ENCODE measurements around the gene ELOA2.
"Not testable (repeated sequence)": the region's sequence is repeated elsewhere in the genome, so short reads cannot be mapped to it uniquely, and the experiment has no call there.

The ELOA2 gene

GRCh38 chr18:47036298-47036874, 965 bp upstream of the ELOA2 start:
- in situ Hi-C loops (cut with HindIII; ENCODE audit: low pct_unique_long_range_greater_than_20kb, low sequenced_read_pairs): no loop called here
- DNase-seq (ENCODE audit: low read depth in 1 of 2, low spot score in 1 of 2): peak; percentile 13 to 57
- no peak for TF ChIP-seq JUND (IDR thresholded peaks at IDR 0.05; ENCODE audit: low read depth)

- in situ Hi-C loops (cut with HindIII; ENCODE audit: low pct_unique_long_range_greater_than_20kb, low sequenced_read_pairs); DNase-seq (ENCODE audit: low read depth in 1 of 2, low spot score in 1 of 2): not testable (repeated sequence)
These were observed 830 bp downstream of the ELOA2 start for GRCh38 chr18:47034591-47034990.

GRCh38 chr18:47032945-47033344, 2.5 kb downstream of the ELOA2 start:
- DNase-seq (ENCODE audit: low read depth in 1 of 2, low spot score in 1 of 2): no peak
- in situ Hi-C loops (cut with HindIII; ENCODE audit: low pct_unique_long_range_greater_than_20kb, low sequenced_read_pairs): no loop called here
- no peak for TF ChIP-seq JUND (IDR thresholded peaks at IDR 0.05; ENCODE audit: low read depth)

- in situ Hi-C loops (cut with HindIII; ENCODE audit: low pct_unique_long_range_greater_than_20kb, low sequenced_read_pairs); DNase-seq (ENCODE audit: low read depth in 1 of 2, low spot score in 1 of 2): not testable (repeated sequence)
These were observed 4.5 kb downstream of the ELOA2 start for GRCh38 chr18:47030887-47031286.

- in situ Hi-C loops (cut with HindIII; ENCODE audit: low pct_unique_long_range_greater_than_20kb, low sequenced_read_pairs); DNase-seq (ENCODE audit: low read depth in 1 of 2, low spot score in 1 of 2): not testable (repeated sequence)
These were observed 5.6 kb downstream of the ELOA2 start for GRCh38 chr18:47029684-47030353.

GRCh38 chr18:47028738-47029137, 6.7 kb downstream of the ELOA2 start:
- DNase-seq (ENCODE audit: low read depth in 1 of 2, low spot score in 1 of 2); in situ Hi-C loops (cut with HindIII; ENCODE audit: low pct_unique_long_range_greater_than_20kb, low sequenced_read_pairs): not testable (repeated sequence)

- DNase-seq (ENCODE audit: low read depth in 1 of 2, low spot score in 1 of 2); in situ Hi-C loops (cut with HindIII; ENCODE audit: low pct_unique_long_range_greater_than_20kb, low sequenced_read_pairs): not testable (repeated sequence)
These were observed 9.8 kb downstream of the ELOA2 start for GRCh38 chr18:47025557-47026174.

- DNase-seq (ENCODE audit: low read depth in 1 of 2, low spot score in 1 of 2); in situ Hi-C loops (cut with HindIII; ENCODE audit: low pct_unique_long_range_greater_than_20kb, low sequenced_read_pairs): not testable (repeated sequence)
These were observed 11.5 kb downstream of the ELOA2 start for GRCh38 chr18:47023769-47024465.

- DNase-seq (ENCODE audit: low read depth in 1 of 2, low spot score in 1 of 2); in situ Hi-C loops (cut with HindIII; ENCODE audit: low pct_unique_long_range_greater_than_20kb, low sequenced_read_pairs): not testable (repeated sequence)
These were observed 12.6 kb downstream of the ELOA2 start for GRCh38 chr18:47022821-47023220.

- in situ Hi-C loops (cut with HindIII; ENCODE audit: low pct_unique_long_range_greater_than_20kb, low sequenced_read_pairs); DNase-seq (ENCODE audit: low read depth in 1 of 2, low spot score in 1 of 2): not testable (repeated sequence)
These were observed 14.7 kb downstream of the ELOA2 start for GRCh38 chr18:47020757-47021156.

- in situ Hi-C loops (cut with HindIII; ENCODE audit: low pct_unique_long_range_greater_than_20kb, low sequenced_read_pairs); DNase-seq (ENCODE audit: low read depth in 1 of 2, low spot score in 1 of 2): not testable (repeated sequence)
These were observed 15.6 kb downstream of the ELOA2 start for GRCh38 chr18:47019870-47020269.

Data from T47D (cell line).